ENCODE measurements around the gene FAP. TPM values are rescaled to one million over a fixed set of nuclear protein-coding genes. Genes with fewer than 3 reads are reported as not detected.

Gene FAP
- total and polyA plus RNA-seq, 2 of the 8 experiments (the other 6 are each of a cell fraction or from before 2014, with no cell fraction given), result not detected

GRCh38 chr2:162242586-162243280, 512 bp downstream of the FAP start:
- no peaks in the 10 kb centered on the region for H3K79me2 ChIP-seq (ENCODE audit: control insufficient read depth in 1 of 2, insufficient read depth in 2 of 2, low read length in 2 of 2)
- no peak overlapping the region for H4K91ac ChIP-seq (replicated peaks; ENCODE audit: insufficient read length, low read length)
- no peak overlapping the region for H2BK20ac ChIP-seq (ENCODE audit: low read length)
- no peaks in the 10 kb centered on the region for H4K20me1 ChIP-seq (replicated peaks in 1 of 2; ENCODE audit: control insufficient read depth in 1 of 2, insufficient read depth in 2 of 2, low read length in 2 of 2)
- DNase-seq (ENCODE audit: low read depth in 1 of 2, low spot score in 2 of 2), result no peak
- no peak overlapping the region for H3K4me3 ChIP-seq (ENCODE audit: extremely low read depth in 1 of 4, insufficient read depth in 2 of 4, low read depth in 3 of 4, low read length in 4 of 4)
- no peaks in the 10 kb centered on the region for H3K4me1 ChIP-seq (replicated peaks in 1 of 4; ENCODE audit: control insufficient read depth in 3 of 4, insufficient read depth in 4 of 4, low read length in 3 of 4)
- H3K27me3 ChIP-seq (replicated peaks in 1 of 4; ENCODE audit: control insufficient read depth in 3 of 4, extremely low read depth in 1 of 4, insufficient read depth in 3 of 4, low read length in 3 of 4), result no peaks in the 10 kb centered on the region
- no peaks in the 10 kb centered on the region for H3K9me3 ChIP-seq (ENCODE audit: insufficient read depth in 2 of 2, low read depth in 1 of 2, low read length in 1 of 2)
- no peak overlapping the region for H2BK120ac ChIP-seq (replicated peaks; ENCODE audit: low read depth, low read length)
- no peak overlapping the region for H2AK5ac ChIP-seq (ENCODE audit: low read depth, low read length)
- no peaks in the 10 kb centered on the region for H3K36me3 ChIP-seq (ENCODE audit: control insufficient read depth in 2 of 4, insufficient read depth in 4 of 4, low read length in 3 of 4)
- no peak overlapping the region for H3K23ac ChIP-seq (ENCODE audit: insufficient read length)
- no peaks in the 10 kb centered on the region for H3K23me2 ChIP-seq (ENCODE audit: low read depth, low read length)
- ChIA-PET CTCF (ENCODE audit: partially characterized antibody) (interaction anchor here (1.0 to 4.1 kb wide), 4 partner anchors 13 to 55 kb away, joined by 3 to 20 read pairs (median 8); no protein-coding TSS in a partner anchor), POLR2A (ENCODE audit: partially characterized antibody) (interaction anchor here (1.2 kb wide), 1 partner anchor 12 kb away, joined by 3 read pairs; no protein-coding TSS in a partner anchor)
- H2AFZ ChIP-seq (ENCODE audit: low read length), result no peak overlapping the region
- H3K4me2 ChIP-seq (ENCODE audit: insufficient read depth in 1 of 2, low read depth in 2 of 2, low read length in 2 of 2), result no peak overlapping the region
- no peak for FAIRE-seq
- no peak overlapping the region for H2BK15ac ChIP-seq (ENCODE audit: low read length)
- no peak overlapping the region for H3K56ac ChIP-seq (replicated peaks; ENCODE audit: insufficient read length, low read depth, low read length)
- 91% methylated on average over 5 of the region's 5 CpGs; no CpG with 5 or more reads in 1 of the 2 experiments for WGBS, 2 experiments (ENCODE audit: extremely low coverage in 1 of 2, insufficient coverage in 1 of 2, insufficient read length in 1 of 2, insufficient replicate concordance in 2 of 2, low coverage in 1 of 2, low lambda C conversion rate in 2 of 2, missing lambda C conversion rate in 1 of 2)
- no peak overlapping the region for H3K27ac ChIP-seq (ENCODE audit: low read depth, low read length)
- no peak overlapping the region for H3K14ac ChIP-seq (ENCODE audit: insufficient read length)
- H3K79me1 ChIP-seq (ENCODE audit: low read depth, low read length), result no peaks in the 10 kb centered on the region
- H3K9ac ChIP-seq (replicated peaks in 1 of 4; ENCODE audit: extremely low read depth in 1 of 4, low read depth in 3 of 4, low read length in 3 of 4), result no peak overlapping the region
- H2BK12ac ChIP-seq (ENCODE audit: low read depth, low read length), result no peak overlapping the region
- no peak overlapping the region for H4K8ac ChIP-seq (ENCODE audit: extremely low read depth, insufficient read depth, low read length)
- H3K18ac ChIP-seq (ENCODE audit: extremely low read depth, low read length), result no peak overlapping the region
- H4K5ac ChIP-seq (ENCODE audit: insufficient read length, low read depth, low read length), result no peak overlapping the region
- no peak overlapping the region for H2BK5ac ChIP-seq (ENCODE audit: low read depth, low read length)
- no peak overlapping the region for H3K4ac ChIP-seq (replicated peaks; ENCODE audit: insufficient read length, low read depth, low read length)
- no peak for TF ChIP-seq E2F6 (IDR thresholded peaks at IDR 0.05)
- no peak for TF ChIP-seq POU5F1 (IDR thresholded peaks at IDR 0.05; ENCODE audit: low read depth, low read length)
- TF ChIP-seq NRF1 (IDR thresholded peaks at IDR 0.05; ENCODE audit: low read depth, low read length), result no peak
- no peak for TF ChIP-seq CEBPB (IDR thresholded peaks at IDR 0.05; ENCODE audit: low read depth, low read length)
- no peak for TF ChIP-seq CHD2 (IDR thresholded peaks at IDR 0.05; ENCODE audit: low read length)
- no peak for TF ChIP-seq USF2 (IDR thresholded peaks at IDR 0.05; ENCODE audit: low read length)
- no peak for TF ChIP-seq GABPA (IDR thresholded peaks at IDR 0.05; ENCODE audit: borderline replicate concordance, insufficient read depth, low read length)

Data from H1 (cell line).